Measurements from ENCODE around the gene ATG9A. TPM values are rescaled to one million over a fixed set of nuclear protein-coding genes. Genes with fewer than 3 reads are reported as not detected.

ATG9A gene
- total RNA-seq, 1 donor from 2014 or later = 78.2 TPM

DNA sequence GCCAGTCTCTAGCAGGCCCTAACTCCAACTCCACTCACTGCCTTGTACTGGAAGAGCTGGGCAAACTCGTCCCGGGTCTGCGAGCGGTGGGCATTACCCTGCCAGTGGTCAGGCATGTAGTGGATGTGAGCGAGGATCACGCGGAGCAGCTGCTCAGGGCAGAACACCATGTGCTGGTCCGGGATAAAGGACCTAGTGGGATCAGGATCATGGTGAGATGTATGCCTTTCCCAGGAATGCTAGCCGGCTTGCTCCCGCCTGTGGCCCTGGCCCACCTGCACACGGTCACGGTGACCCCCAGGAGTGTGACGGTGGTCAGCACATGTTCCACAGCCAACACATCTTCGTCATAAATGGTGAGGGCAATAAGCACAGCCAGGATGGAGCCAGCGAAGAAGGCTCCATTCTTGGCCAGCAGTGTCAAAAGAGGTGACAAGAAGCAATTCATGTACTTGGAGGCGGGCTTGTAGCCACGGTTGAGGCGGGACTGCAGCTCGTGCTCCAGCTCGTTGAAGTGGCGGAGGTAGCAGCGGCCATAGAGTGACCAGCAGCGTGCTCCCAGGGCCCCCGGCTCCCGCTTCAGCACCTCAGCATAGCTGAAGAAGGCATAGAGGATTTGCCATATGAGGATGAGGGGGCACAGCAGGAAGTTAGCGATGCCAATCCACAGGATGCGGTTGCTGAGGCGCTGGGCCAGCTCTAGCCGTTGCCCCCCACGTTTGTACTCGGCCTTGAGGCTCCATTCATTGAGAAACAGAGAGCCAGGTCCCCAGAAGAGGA is 5.4 kb downstream of the ATG9A start:
- intact Hi-C loops (cut with micrococcal nuclease) = loop anchor here (10.0 kb wide), 1 partner anchor 59 kb away; the partner anchor contains the start of gene NHEJ1
- peaks cover 36% of the 10 kb centered on the region for H3K4me1 ChIP-seq
- H3K27me3 ChIP-seq (ENCODE audit: low read depth) = no peaks in the 10 kb centered on the region
- no peak for DNase-seq
- H3K36me3 ChIP-seq = peaks cover 80% of the 10 kb centered on the region
- H3K27ac ChIP-seq (replicated peaks) = no peak overlapping the region
- H3K4me3 ChIP-seq = no peak overlapping the region
- no peaks in the 10 kb centered on the region for H3K9me3 ChIP-seq (replicated peaks)
- TF ChIP-seq CTCF (IDR thresholded peaks at IDR 0.05; ENCODE audit: borderline replicate concordance) = no peak

DNA sequence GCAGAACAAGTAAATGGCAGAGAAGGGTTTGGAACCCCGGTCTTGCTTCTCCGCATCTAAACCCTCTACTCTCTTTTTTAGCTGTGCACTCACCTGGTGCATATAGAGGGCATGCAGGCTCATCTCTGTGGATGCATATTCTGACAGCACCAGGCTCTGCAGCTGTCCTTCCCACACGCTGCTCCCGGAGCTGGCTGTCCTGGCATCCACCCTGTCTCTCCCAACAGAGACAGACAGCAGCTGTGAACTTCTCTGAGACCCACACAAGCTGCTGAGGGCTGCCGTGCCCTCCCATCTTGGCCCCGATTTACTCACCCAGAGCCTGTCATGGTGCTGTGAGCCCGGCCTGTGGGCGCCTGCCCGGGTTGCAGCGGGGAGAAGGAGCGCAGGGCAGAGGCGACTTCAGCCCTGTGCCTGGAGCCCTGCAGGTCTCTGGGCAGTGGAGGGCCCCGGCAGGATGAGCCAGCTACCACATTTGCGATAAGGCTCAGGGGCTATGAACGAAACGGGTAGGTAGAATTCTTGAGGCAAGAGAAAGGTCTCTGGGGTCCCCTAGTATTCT is 7.4 kb downstream of the ATG9A start:
- Histone ChIP-seq H3K4me1 (peaks cover 35% of the 10 kb centered on the region), H3K4me3 (no peak overlapping the region), H3K27me3 (ENCODE audit: low read depth) (no peaks in the 10 kb centered on the region), H3K27ac (replicated peaks) (no peak overlapping the region), H3K36me3 (peaks cover 77% of the 10 kb centered on the region), H3K9me3 (replicated peaks) (no peaks in the 10 kb centered on the region)
- intact Hi-C loops (cut with micrococcal nuclease) = loop anchor here (10.0 kb wide), 1 partner anchor 57 kb away; the partner anchor contains the start of gene NHEJ1
- no peak for DNase-seq
- TF ChIP-seq CTCF (IDR thresholded peaks at IDR 0.05; ENCODE audit: borderline replicate concordance) = no peak

DNA sequence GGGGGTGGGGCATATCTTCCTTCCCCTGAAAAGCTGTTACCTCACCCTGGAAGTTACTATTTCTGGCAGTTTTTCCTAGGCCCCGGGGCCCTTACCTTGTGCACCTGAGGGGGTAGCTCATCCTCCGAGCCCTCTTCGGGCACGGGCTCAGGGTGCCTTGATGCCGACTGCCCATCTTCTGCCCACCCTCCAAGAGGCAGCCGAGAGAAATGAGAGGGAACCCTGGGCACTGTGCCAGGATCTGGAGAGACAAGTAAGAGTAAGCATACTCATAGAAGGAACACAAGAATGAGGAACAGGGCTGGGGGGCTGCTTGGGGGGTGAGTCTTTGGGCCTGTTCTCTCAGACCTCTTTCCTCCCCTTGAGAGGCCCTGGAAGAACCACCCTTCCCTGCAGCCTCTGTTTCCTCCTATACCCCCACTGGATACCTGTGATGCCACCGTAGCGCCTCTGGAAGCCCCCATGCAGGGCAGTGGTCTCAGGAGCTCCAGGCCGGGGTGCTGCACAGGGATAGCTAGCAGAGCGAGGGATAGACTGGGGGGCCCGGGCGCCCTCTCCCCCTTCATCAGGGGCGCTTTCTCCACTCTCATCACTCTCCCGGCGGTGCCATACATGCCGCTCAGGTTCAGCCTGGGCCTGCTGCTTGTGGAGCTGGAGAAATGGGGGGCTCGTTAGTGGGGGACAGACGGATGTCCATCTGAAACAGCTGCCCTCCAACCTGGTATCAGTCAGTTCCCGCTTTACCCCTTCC is 8.6 kb downstream of the ATG9A start:
- Histone ChIP-seq H3K4me1 (peaks cover 40% of the 10 kb centered on the region), H3K27ac (replicated peaks) (no peak overlapping the region), H3K27me3 (ENCODE audit: low read depth) (no peaks in the 10 kb centered on the region), H3K36me3 (peaks cover 67% of the 10 kb centered on the region), H3K4me3 (no peak overlapping the region), H3K9me3 (replicated peaks) (no peaks in the 10 kb centered on the region)
- no peak for DNase-seq
- no peak for TF ChIP-seq CTCF (IDR thresholded peaks at IDR 0.05; ENCODE audit: borderline replicate concordance)
- intact Hi-C loops (cut with micrococcal nuclease) = loop anchor here (10.0 kb wide), 1 partner anchor 56 kb away; the partner anchor contains the start of gene NHEJ1

- Histone ChIP-seq H3K4me3 (peak overlapping the region; percentile 75), H3K27me3 (ENCODE audit: low read depth) (no peaks in the 10 kb centered on the region), H3K27ac (replicated peaks) (peak overlapping the region; percentile 98), H3K4me1 (peaks cover 40% of the 10 kb centered on the region), H3K9me3 (replicated peaks) (no peaks in the 10 kb centered on the region), H3K36me3 (peaks cover 67% of the 10 kb centered on the region)
- no peak for TF ChIP-seq CTCF (IDR thresholded peaks at IDR 0.05; ENCODE audit: borderline replicate concordance)
- intact Hi-C loops (cut with micrococcal nuclease) = loop anchor here (10.0 kb wide), 1 partner anchor 55 kb away; the partner anchor contains the start of gene NHEJ1
- DNase-seq = no peak
Measured at GRCh38 chr2:219219784-219220532, 9.5 kb downstream of the ATG9A start.
